ENCODE results near the gene OLFM1.
"Not testable (repeated sequence)": the region's sequence is repeated elsewhere in the genome, so short reads cannot be mapped to it uniquely, and the experiment has no call there.

The OLFM1 gene

GRCh38 chr9:135060461-135061116 is 26.9 kb upstream of the OLFM1 start:
- no peak for TF ChIP-seq CTCF (conservative IDR thresholded peaks at IDR 0.05; ENCODE audit: low read length)
- no peak overlapping the region for H3K4me3 ChIP-seq (ENCODE audit: low read length)
- no peak for DNase-seq (ENCODE audit: low read depth)

- DNase-seq (ENCODE audit: low read depth), result no peak
- H3K4me3 ChIP-seq (ENCODE audit: low read length), result no peak overlapping the region
- TF ChIP-seq CTCF (conservative IDR thresholded peaks at IDR 0.05; ENCODE audit: low read length), result no peak
Observed at GRCh38 chr9:135061441-135061840, 26.0 kb upstream of the OLFM1 start.

- no peak for DNase-seq (ENCODE audit: low read depth)
- TF ChIP-seq CTCF (conservative IDR thresholded peaks at IDR 0.05; ENCODE audit: low read length), result no peak
- H3K4me3 ChIP-seq (ENCODE audit: low read length), result no peak overlapping the region
Observed at GRCh38 chr9:135062254-135062653, 25.2 kb upstream of the OLFM1 start.

GRCh38 chr9:135063466-135063865 is 24.0 kb upstream of the OLFM1 start:
- not testable (repeated sequence) for DNase-seq (ENCODE audit: low read depth); H3K4me3 ChIP-seq (ENCODE audit: low read length)

GRCh38 chr9:135063888-135064287 is 23.6 kb upstream of the OLFM1 start:
- not testable (repeated sequence) for H3K4me3 ChIP-seq (ENCODE audit: low read length); DNase-seq (ENCODE audit: low read depth)

- no peak for DNase-seq (ENCODE audit: low read depth)
- no peak for TF ChIP-seq CTCF (conservative IDR thresholded peaks at IDR 0.05; ENCODE audit: low read length)
- no peak overlapping the region for H3K4me3 ChIP-seq (ENCODE audit: low read length)
Observed at GRCh38 chr9:135065151-135065550, 22.3 kb upstream of the OLFM1 start.

GRCh38 chr9:135065804-135066203 is 21.7 kb upstream of the OLFM1 start:
- DNase-seq (ENCODE audit: low read depth), result no peak
- no peak overlapping the region for H3K4me3 ChIP-seq (ENCODE audit: low read length)
- no peak for TF ChIP-seq CTCF (conservative IDR thresholded peaks at IDR 0.05; ENCODE audit: low read length)

- DNase-seq (ENCODE audit: low read depth), result no peak
- no peak for TF ChIP-seq CTCF (conservative IDR thresholded peaks at IDR 0.05; ENCODE audit: low read length)
- no peak overlapping the region for H3K4me3 ChIP-seq (ENCODE audit: low read length)
Observed at GRCh38 chr9:135066291-135066690, 21.2 kb upstream of the OLFM1 start.

Data from AG10803 (cell line).